HG03175 (cell line): ENCODE results near the gene SETD3.
"Not testable (repeated sequence)": the region's sequence is repeated elsewhere in the genome, so short reads cannot be mapped to it uniquely, and the experiment has no call there.

Source experiments
- ATAC-seq: cut with Tn5 transposase; IDR thresholded peaks from one replicate; pipeline ENCODE4 v1.9.1; 2021; ENCODE audit warnings: mild to moderate bottlenecking, moderate library complexity; ENCODE audit not compliant: unreplicated experiment

Gene SETD3

GRCh38 chr14:99363616-99364290 lies 116.9 kb downstream of the SETD3 start:
- ATAC-seq: no peak

GRCh38 chr14:99363051-99363450 lies 117.6 kb downstream of the SETD3 start:
- no peak for ATAC-seq

- ATAC-seq: no peak
These were observed 119.0 kb downstream of the SETD3 start for GRCh38 chr14:99361596-99362215.

- no peak for ATAC-seq
These were observed 119.7 kb downstream of the SETD3 start for GRCh38 chr14:99360774-99361595.

GRCh38 chr14:99359906-99360305 lies 120.8 kb downstream of the SETD3 start:
- no peak for ATAC-seq

- no peak for ATAC-seq
These were observed 122.7 kb downstream of the SETD3 start for GRCh38 chr14:99357916-99358390.

GRCh38 chr14:99357151-99357915 lies 123.3 kb downstream of the SETD3 start:
- ATAC-seq: no peak

- ATAC-seq: no peak
These were observed 124.5 kb downstream of the SETD3 start for GRCh38 chr14:99356031-99356608.

GRCh38 chr14:99354166-99354875 lies 126.3 kb downstream of the SETD3 start:
- no peak for ATAC-seq

GRCh38 chr14:99352688-99353280 lies 127.9 kb downstream of the SETD3 start:
- ATAC-seq: no peak

GRCh38 chr14:99351166-99352007 lies 129.3 kb downstream of the SETD3 start:
- ATAC-seq: no peak

GRCh38 chr14:99350751-99351150 lies 129.9 kb downstream of the SETD3 start:
- no peak for ATAC-seq

- no peak for ATAC-seq
These were observed 130.8 kb downstream of the SETD3 start for GRCh38 chr14:99349721-99350495.

- no peak for ATAC-seq
These were observed 131.6 kb downstream of the SETD3 start for GRCh38 chr14:99348816-99349614.

GRCh38 chr14:99348231-99348630 lies 132.4 kb downstream of the SETD3 start:
- ATAC-seq: not testable (repeated sequence)
